IMR-90 (cell line): ENCODE results near the gene RNF186.

Experiments used
- BHLHE40 ChIP-seq: fragments of 150-350 bp; IDR thresholded peaks from 2 replicates; pipeline ENCODE4 v1.6.1; 2016; ENCODE audit warnings: mild to moderate bottlenecking, low read depth, low read length
- CEBPB ChIP-seq: IDR thresholded peaks from 2 replicates; pipeline ENCODE4 v1.6.1; 2012; ENCODE audit warnings: low read depth, low read length, improper control_type of control experiment
- FOS ChIP-seq: fragments of 150-350 bp; IDR thresholded peaks from 2 replicates; pipeline ENCODE4 v1.6.1; 2016; ENCODE audit warnings: low read depth, low read length
- MAFK ChIP-seq: IDR thresholded peaks from 2 replicates; pipeline ENCODE4 v1.6.1; 2012; ENCODE audit warnings: low read depth, low read length, improper control_type of control experiment
- MAZ ChIP-seq: IDR thresholded peaks from 2 replicates; pipeline ENCODE4 v1.6.1; 2012; ENCODE audit warnings: low read depth, mild to moderate bottlenecking, low read length, improper control_type of control experiment, moderate library complexity, borderline replicate concordance
- POLR2A ChIP-seq: IDR thresholded peaks from 2 replicates; pipeline ENCODE4 v1.6.1; 2012; ENCODE audit warnings: mild to moderate bottlenecking, low read depth, low read length
- RAD21 ChIP-seq: IDR thresholded peaks from 2 replicates; pipeline ENCODE4 v1.6.1; 2012; ENCODE audit warnings: low read length, improper control_type of control experiment
- RFX5 ChIP-seq: IDR thresholded peaks from 2 replicates; pipeline ENCODE4 v1.8.0; 2012; ENCODE audit warnings: low read depth, mild to moderate bottlenecking, low read length, moderate library complexity
- SMC3 ChIP-seq: fragments of 150-350 bp; IDR thresholded peaks from 2 replicates; pipeline ENCODE4 v1.6.1; 2016; ENCODE audit warnings: low read depth, mild to moderate bottlenecking, antibody characterized with exemption, low read length, moderate library complexity
- TF ChIP-seq, protein P1 (sequence below): conservative IDR thresholded peaks from 2 replicates; pipeline ENCODE4 v1.5.1; 2012; ENCODE audit warnings: mild to moderate bottlenecking, low read depth, low read length, improper control_type of control experiment
- TF ChIP-seq, protein P2 (sequence below): fragments of 150-350 bp; IDR thresholded peaks from 2 replicates; pipeline ENCODE4 v1.6.1; 2017; ENCODE audit warnings: mild to moderate bottlenecking, antibody characterized with exemption, low read length, low read depth

DNA sequence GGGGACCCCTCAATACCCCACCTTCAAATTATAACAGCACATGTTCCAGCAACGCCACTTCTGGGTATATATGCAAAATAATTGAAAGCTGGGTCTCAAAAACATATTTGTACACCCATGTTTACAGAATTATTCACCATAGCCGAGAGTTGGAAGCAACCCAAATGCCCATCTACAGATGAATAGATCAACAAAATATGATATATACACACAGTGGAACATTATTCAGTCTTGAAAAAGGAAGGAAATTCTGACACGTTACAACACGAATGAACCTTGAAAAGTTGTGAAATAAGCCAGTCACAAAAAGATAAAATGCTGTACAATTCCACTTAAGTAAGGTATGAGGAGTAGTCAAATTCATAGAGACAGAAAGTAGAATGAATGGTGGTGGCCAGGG is 20.5 kb downstream of the RNF186 start:
- TF ChIP-seq, protein P1, sequence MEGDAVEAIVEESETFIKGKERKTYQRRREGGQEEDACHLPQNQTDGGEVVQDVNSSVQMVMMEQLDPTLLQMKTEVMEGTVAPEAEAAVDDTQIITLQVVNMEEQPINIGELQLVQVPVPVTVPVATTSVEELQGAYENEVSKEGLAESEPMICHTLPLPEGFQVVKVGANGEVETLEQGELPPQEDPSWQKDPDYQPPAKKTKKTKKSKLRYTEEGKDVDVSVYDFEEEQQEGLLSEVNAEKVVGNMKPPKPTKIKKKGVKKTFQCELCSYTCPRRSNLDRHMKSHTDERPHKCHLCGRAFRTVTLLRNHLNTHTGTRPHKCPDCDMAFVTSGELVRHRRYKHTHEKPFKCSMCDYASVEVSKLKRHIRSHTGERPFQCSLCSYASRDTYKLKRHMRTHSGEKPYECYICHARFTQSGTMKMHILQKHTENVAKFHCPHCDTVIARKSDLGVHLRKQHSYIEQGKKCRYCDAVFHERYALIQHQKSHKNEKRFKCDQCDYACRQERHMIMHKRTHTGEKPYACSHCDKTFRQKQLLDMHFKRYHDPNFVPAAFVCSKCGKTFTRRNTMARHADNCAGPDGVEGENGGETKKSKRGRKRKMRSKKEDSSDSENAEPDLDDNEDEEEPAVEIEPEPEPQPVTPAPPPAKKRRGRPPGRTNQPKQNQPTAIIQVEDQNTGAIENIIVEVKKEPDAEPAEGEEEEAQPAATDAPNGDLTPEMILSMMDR = no peak
- TF ChIP-seq FOS (no peak), RAD21 (no peak), POLR2A (no peak), RFX5 (no peak), SMC3 (no peak), MAZ (no peak), CEBPB (no peak), BHLHE40 (no peak), MAFK (no peak)
- TF ChIP-seq, protein P2, sequence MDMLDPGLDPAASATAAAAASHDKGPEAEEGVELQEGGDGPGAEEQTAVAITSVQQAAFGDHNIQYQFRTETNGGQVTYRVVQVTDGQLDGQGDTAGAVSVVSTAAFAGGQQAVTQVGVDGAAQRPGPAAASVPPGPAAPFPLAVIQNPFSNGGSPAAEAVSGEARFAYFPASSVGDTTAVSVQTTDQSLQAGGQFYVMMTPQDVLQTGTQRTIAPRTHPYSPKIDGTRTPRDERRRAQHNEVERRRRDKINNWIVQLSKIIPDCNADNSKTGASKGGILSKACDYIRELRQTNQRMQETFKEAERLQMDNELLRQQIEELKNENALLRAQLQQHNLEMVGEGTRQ = no peak
